ENCODE results near the gene SMYD3. TPM values are rescaled to one million over a fixed set of nuclear protein-coding genes. Genes with fewer than 3 reads are reported as not detected.

The SMYD3 gene
- total and polyA plus RNA-seq, 9 of the 15 experiments (the other 6 are each of a cell fraction or from before 2014, with no cell fraction given) = 128 to 440 (median 197) TPM

DNA sequence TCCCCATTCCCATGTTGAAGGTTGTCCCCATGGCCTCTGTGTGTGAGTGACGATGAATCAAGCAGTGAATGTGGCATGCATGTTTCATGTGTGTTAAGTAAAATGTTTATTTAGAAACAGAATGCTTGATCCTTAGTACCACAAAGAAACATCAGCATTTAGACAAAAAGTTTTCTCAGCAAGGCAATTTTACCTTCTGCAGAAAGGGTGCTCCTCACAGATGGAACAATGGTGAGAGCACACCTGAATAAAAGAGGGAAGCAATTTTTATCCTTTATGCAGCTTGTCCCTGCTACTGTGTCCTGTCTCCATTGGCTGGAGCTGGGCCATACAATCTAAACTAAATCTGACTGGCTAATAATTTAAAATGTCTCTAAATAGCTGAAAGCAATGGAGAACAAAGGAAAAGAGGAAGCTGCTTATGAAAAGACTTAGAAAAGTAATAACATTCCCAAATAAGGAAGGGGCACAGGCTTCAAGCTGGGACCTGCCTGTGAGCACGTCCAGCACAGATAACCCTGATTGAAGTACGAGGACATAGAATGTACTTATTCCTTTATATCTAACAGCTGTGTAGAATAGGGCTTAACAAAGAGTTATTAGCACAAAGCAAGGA, 8.4 kb upstream of the SMYD3 start (continued):
- TF ChIP-seq, protein P1, sequence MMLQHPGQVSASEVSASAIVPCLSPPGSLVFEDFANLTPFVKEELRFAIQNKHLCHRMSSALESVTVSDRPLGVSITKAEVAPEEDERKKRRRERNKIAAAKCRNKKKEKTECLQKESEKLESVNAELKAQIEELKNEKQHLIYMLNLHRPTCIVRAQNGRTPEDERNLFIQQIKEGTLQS (IDR thresholded peaks at IDR 0.05) = no peak
- TF ChIP-seq, protein P1 (CRISPR knock-in tag; conservative IDR thresholded peaks at IDR 0.05) = no peak
- no peak for TF ChIP-seq RAD51 (IDR thresholded peaks at IDR 0.05; ENCODE audit: borderline replicate concordance, low read depth)
- TF ChIP-seq, protein P2, sequence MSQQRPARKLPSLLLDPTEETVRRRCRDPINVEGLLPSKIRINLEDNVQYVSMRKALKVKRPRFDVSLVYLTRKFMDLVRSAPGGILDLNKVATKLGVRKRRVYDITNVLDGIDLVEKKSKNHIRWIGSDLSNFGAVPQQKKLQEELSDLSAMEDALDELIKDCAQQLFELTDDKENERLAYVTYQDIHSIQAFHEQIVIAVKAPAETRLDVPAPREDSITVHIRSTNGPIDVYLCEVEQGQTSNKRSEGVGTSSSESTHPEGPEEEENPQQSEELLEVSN (IDR thresholded peaks at IDR 0.05; ENCODE audit: borderline replicate concordance in 1 of 2, extremely low read depth in 1 of 2, insufficient read depth in 1 of 2, insufficient read length in 1 of 2, low read depth in 1 of 2, low read length in 1 of 2, poor library complexity in 1 of 2, severe bottlenecking in 1 of 2) = no peak
- TF ChIP-seq, protein P3, sequence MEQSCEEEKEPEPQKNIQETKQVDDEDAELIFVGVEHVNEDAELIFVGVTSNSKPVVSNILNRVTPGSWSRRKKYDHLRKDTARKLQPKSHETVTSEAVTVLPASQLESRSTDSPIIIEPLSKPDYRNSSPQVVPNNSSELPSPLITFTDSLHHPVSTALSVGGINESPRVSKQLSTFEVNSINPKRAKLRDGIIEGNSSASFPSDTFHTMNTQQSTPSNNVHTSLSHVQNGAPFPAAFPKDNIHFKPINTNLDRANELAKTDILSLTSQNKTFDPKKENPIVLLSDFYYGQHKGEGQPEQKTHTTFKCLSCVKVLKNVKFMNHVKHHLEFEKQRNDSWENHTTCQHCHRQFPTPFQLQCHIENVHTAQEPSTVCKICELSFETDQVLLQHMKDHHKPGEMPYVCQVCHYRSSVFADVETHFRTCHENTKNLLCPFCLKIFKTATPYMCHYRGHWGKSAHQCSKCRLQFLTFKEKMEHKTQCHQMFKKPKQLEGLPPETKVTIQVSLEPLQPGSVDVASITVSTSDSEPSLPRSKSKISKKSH (CRISPR knock-in tag; IDR thresholded peaks at IDR 0.05) = peak; percentile 93
- no peak for TF ChIP-seq ZNF316 (IDR thresholded peaks at IDR 0.05)
- TF ChIP-seq CEBPB (tag; IDR thresholded peaks at IDR 0.05) = no peak
- no peak for TF ChIP-seq ZNF592 (IDR thresholded peaks at IDR 0.05)
- no peak for TF ChIP-seq GABPB1 (CRISPR knock-in tag; IDR thresholded peaks at IDR 0.05)
- no peak for TF ChIP-seq SMARCA5 (IDR thresholded peaks at IDR 0.05)
- TF ChIP-seq PYGO2 (tag; IDR thresholded peaks at IDR 0.05) = no peak
- TF ChIP-seq NRF1 (conservative IDR thresholded peaks at IDR 0.05 in 1 of 2, IDR thresholded peaks at IDR 0.05 in 1 of 2) = no peak
- TF ChIP-seq, protein P4, sequence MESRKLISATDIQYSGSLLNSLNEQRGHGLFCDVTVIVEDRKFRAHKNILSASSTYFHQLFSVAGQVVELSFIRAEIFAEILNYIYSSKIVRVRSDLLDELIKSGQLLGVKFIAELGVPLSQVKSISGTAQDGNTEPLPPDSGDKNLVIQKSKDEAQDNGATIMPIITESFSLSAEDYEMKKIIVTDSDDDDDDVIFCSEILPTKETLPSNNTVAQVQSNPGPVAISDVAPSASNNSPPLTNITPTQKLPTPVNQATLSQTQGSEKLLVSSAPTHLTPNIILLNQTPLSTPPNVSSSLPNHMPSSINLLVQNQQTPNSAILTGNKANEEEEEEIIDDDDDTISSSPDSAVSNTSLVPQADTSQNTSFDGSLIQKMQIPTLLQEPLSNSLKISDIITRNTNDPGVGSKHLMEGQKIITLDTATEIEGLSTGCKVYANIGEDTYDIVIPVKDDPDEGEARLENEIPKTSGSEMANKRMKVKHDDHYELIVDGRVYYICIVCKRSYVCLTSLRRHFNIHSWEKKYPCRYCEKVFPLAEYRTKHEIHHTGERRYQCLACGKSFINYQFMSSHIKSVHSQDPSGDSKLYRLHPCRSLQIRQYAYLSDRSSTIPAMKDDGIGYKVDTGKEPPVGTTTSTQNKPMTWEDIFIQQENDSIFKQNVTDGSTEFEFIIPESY (CRISPR knock-in tag; IDR thresholded peaks at IDR 0.05) = no peak
- TF ChIP-seq POLR2AphosphoS2 (IDR thresholded peaks at IDR 0.05; ENCODE audit: low read length) = no peak
- TF ChIP-seq, protein P5, sequence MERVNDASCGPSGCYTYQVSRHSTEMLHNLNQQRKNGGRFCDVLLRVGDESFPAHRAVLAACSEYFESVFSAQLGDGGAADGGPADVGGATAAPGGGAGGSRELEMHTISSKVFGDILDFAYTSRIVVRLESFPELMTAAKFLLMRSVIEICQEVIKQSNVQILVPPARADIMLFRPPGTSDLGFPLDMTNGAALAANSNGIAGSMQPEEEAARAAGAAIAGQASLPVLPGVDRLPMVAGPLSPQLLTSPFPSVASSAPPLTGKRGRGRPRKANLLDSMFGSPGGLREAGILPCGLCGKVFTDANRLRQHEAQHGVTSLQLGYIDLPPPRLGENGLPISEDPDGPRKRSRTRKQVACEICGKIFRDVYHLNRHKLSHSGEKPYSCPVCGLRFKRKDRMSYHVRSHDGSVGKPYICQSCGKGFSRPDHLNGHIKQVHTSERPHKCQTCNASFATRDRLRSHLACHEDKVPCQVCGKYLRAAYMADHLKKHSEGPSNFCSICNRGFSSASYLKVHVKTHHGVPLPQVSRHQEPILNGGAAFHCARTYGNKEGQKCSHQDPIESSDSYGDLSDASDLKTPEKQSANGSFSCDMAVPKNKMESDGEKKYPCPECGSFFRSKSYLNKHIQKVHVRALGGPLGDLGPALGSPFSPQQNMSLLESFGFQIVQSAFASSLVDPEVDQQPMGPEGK (CRISPR knock-in tag; IDR thresholded peaks at IDR 0.05; ENCODE audit: borderline replicate concordance) = no peak
- TF ChIP-seq CREBBP (IDR thresholded peaks at IDR 0.05; ENCODE audit: low read depth, low read length) = no peak

Measured in K562 (cell line).